ENCODE measurements around the gene URB2.

DNA sequence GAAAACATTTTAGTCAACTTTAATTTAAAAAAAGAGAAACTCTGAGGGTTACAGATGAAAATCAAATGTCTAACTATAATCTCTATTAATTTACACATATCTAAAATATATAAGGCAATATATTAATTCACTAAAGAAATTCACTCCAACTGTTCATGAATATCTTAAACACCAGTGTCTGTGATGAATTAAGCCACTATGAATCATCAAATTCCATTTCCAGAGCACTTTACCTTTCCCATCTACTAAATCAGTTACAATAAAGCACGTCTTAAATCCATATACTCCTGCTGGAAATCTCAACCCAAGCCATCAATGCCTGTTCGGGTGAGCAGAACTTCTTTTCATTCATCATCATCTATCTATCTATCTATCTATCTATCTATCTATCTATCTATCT is 4.4 kb upstream of the URB2 start:
- no peak for TF ChIP-seq CTCF (IDR thresholded peaks at IDR 0.05 in 2 of 3, conservative IDR thresholded peaks at IDR 0.05 in 1 of 3; ENCODE audit: borderline replicate concordance in 1 of 3, insufficient read depth in 1 of 3, low read depth in 2 of 3, low read length in 2 of 3)
- no peak for TF ChIP-seq FOSL1 (IDR thresholded peaks at IDR 0.05; ENCODE audit: low read depth)
